GM20431 (cell line): Measurements from ENCODE around the gene TBL1Y.
"Not testable (repeated sequence)": the region's sequence is repeated elsewhere in the genome, so short reads cannot be mapped to it uniquely, and the experiment has no call there.

Source experiments
- in situ Hi-C: fragments of 300-500 bp; cut with MseI, MboI; formaldehyde crosslinking; loops from one replicate; pipeline ENCODE4 v1.15.0; 2020; ENCODE audit warnings: low sequenced_read_pairs; ENCODE audit not compliant: unreplicated experiment

TBL1Y gene

DNA sequence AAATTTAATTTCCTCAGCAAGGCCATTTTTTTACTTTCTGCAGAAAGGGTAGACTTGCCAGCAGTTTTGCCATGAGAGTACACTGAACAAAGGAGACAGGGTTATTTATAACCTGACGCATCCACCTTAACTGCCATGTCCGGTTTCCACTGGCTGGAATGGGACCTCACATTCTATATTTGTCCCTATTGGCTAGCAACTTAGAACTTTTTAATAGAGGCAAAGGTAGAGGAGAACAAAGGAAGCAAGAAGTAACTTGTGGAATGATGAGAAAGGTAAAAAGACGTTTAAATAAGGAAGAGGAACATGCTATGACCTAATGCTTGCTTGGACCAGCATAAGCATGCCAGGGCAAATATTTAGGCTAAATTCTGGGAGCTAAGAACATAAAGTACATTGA, 142.0 kb downstream of the TBL1Y start:
- in situ Hi-C loops, result not testable (repeated sequence)

DNA sequence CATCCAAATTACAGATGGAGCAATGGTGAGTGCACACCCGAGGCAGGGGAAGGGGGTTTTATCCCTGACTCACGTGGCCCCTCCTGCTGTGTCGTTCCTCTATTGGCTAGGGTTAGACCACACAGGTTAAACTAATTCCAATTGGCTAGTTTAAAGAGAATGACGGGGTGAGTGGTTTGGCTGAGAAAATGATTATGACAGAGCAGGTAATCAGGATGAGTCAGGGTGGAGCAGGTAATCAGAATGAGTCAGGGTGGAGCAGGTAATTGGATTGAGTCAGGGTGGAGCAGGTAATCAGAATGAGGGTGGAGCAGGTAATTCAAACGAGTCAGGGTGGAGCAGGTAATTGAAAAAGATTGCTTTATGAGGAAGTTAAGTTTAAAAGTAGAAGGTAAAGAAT, 146.4 kb downstream of the TBL1Y start:
- in situ Hi-C loops, result no loop called here

DNA sequence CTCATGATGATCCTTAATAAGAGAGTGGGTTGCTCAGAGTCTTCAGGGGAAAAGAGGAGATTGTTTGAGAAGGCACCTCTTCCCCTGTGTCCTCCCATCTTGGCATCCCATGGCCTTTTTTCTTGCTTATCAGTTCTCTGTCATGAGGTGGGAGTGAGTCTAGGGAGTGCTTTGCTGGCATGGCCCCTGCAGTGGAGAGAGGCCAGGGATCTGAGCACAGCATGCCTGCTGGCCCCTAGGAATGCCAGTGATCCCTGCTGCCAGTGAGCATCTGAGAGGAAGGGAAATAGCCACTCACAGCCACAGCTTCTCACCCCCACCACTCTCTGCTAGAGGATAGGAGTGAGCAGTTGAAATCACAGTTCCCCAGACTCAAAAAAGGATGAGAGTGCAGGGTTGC, 168.2 kb downstream of the TBL1Y start:
- in situ Hi-C loops, result loop anchor here (25.0 kb wide), 1 partner anchor 116 kb away; no protein-coding TSS in a partner anchor

DNA sequence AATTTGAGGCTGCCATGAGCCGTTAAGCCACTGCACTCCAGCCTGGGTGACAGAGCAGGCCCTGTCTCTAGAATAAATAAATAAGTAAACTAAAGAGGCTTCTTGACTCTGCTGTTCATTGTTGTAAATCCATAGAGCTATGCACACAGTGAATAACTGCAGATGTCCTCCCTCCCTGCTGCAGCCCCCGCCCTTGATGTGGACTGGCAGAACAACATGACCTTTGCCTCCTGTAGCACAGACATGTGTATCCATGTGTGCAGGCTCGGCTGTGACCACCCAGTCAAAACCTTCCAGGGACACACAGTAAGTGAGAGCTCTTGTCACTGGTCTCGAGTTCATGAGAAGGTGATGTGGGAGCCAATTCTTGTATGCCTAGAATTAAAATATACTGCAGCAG, 170.1 kb downstream of the TBL1Y start:
- in situ Hi-C loops, result loop anchor here (25.0 kb wide), 1 partner anchor 118 kb away; no protein-coding TSS in a partner anchor

DNA sequence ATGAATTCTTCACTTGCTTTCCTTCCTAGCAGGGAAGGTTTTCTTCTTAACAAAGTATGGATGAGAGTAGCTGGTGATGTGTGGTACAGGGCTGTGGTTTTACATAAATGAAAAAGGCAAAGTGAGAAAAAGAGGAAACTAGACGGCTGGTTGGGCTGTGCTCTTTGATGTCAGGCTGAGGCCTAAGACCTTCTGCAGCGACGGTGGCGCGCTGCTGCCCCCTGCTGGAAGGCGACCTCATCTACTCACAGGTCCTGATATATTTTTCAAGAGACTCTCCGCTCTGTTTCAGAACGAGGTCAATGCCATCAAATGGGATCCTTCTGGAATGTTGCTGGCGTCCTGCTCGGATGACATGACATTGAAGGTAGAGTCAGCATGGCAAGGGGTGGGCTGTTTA, 175.1 kb downstream of the TBL1Y start:
- in situ Hi-C loops, result loop anchor here (25.0 kb wide), 1 partner anchor 123 kb away; no protein-coding TSS in a partner anchor

DNA sequence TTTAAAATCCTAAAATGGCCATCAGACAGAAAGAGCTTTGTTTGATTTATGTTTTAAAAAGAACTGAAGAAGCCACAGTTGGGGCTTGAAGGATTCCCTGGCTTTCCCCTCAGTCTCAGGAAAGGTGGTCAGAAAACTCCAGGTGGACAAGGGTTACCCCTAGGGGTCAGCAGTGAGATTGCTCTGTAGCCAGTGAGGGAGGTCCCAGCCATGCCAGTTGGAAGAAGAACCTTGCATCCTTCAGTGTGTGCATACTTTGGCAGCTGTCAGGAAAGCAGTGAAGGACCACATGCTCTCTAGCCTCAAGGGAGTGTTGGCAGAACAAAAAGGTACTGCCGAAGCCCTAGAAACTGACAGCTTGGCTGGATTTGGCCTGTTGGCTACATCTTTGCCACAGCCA, 182.3 kb downstream of the TBL1Y start:
- in situ Hi-C loops, result loop anchor here (25.0 kb wide), 1 partner anchor 131 kb away; no protein-coding TSS in a partner anchor

DNA sequence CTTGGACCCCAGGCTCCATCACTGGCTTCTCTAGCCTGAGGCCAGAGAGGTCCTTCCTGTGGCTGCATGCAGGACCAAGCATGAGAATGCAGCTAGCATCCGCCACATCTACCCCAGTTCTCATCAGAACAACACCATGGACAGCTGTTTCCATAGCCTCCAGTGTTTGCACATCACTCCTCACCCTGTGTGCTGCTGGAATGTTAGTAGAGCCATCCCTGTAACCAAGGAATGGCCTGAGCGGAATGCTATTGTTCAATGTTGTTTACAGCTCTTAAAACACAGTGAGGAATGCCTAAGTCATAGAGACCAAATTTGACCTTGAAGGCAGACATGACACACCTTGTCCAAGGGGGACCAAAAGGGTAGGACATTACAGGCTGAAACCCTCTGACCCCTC, 183.9 kb downstream of the TBL1Y start:
- in situ Hi-C loops, result loop anchor here (25.0 kb wide), 1 partner anchor 132 kb away; no protein-coding TSS in a partner anchor

DNA sequence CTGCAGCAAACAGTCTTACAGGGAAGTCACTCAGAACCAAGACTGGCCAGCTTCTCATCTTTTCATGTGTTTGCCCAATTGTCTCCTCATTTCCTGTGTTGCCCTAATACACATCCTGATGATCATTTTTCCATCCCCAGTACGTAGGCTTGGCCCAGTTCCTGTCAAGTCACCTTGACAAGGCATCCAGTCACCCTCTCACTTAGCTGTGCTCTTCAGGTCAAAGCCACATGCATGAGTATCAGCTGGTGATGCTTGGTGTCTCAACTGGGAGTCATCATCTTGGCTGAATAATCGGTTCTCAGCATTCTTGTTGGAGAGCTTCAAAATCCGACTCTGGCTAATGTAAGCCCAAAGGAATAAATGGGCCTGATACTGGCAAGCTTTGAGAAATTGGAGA, 186.5 kb downstream of the TBL1Y start:
- in situ Hi-C loops, result loop anchor here (25.0 kb wide), 1 partner anchor 135 kb away; no protein-coding TSS in a partner anchor

DNA sequence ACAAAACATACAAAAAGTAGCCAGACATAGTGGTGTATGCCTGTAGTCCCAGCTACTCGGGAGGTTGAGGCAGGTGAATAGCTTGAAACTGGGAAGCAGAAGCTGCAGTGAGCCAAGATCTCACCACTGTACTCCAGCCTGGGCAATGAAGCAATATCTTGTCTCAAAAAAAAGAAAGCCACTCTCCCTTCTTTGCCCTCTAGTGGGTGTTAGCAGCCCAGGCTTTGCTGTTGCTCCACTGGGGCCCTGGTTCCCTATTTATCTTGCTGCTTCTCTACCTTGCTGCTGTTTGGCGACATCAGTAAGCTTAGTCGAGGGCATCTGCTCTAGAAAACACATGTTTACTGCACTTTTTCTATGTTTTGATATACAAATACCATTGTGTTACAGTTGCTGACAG, 189.2 kb downstream of the TBL1Y start:
- in situ Hi-C loops, result loop anchor here (25.0 kb wide), 1 partner anchor 137 kb away; no protein-coding TSS in a partner anchor

DNA sequence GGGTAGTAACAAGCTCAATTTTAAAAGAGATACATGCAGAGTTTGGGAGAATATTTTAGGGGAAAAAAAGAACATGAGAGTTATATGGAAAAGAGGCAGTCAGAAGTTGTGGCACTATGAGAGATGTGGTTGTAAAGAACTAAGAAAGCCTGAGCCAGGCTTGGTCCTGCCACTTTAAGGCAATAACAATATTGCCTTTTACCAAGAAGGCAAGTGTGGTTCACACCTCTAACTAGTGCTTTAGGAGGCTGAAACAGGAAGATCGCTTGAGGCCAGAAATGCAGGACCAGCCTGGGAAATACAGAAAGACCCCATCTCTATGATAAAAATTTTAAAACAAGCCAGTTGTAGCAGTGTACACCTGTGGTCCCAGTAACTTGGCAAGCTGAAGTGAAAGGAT, 192.2 kb downstream of the TBL1Y start:
- in situ Hi-C loops, result no loop called here

DNA sequence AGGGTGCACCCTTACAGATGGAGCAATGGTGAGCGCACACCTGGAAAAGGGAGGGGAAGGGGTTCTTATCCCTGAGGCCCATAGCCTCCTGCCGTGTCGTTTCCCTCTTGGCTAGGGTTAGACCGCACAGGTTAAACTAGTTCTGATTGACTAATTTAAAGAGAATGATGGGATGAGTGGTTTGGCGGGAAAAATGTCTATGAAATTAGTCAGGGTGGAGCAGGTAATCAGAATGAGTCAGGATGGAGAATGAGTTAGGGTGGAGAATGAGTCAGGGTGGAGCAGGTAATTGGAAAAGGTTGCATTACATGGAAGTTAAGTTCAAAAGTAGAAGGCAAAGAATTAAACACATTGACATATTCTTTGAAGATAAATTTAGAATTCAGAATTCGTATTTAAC, 196.7 kb downstream of the TBL1Y start:
- in situ Hi-C loops, result no loop called here

DNA sequence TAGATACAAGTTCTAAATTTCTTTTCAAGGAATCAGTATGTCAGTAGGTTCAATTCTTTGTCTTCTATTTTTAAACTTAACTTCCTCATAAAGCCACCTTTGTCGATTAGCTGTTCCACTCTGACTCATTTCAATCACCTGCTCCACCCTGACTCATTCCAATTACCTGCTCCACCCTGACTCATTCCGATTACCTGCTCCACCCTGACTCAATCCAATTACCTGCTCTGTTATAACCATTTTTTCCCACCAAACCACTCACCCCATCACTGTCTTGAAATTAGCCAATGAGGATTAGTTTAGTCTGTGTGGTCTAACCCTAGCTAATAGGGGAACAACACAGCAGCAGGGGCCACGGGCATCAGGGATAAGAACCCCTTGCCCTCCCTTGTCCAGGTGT, 199.6 kb downstream of the TBL1Y start:
- in situ Hi-C loops, result no loop called here

DNA sequence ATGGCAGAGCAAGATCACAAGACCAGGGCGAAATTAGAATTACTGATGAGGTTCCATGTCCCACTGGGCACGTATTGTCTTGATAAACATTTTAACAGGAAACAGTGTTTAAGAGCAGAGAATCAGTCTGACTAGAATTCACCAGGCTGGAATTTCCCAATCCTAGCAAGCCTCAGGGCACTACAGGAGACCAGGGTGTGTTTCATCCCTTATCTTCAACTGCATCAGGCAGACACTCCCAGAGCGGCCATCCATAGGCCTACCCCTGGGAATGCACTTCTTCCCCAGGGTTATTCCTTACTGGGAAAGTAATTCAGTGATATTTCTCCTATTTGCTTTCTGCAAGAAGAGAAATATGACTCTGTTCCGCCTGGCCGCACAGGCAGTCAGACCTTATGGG, 205.4 kb downstream of the TBL1Y start:
- in situ Hi-C loops, result no loop called here

DNA sequence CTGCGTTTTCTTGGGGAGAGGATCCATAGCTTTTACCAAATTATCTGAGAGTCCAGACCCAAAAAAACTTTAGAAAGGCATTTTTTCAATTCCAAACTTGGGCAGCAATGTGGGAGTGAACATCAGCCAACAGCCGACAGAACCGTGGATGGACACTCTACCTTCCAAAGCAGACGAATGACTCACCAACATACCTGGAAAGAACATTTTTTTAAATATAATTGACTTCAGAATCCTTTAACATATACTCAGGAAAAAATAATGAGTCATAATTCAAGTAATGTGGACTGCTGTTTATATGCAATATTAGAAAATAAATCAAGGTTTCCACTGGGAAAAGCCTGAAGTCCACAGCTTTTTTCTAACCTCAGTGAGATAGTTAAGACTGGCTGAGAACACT, 211.7 kb downstream of the TBL1Y start:
- in situ Hi-C loops, result no loop called here

DNA sequence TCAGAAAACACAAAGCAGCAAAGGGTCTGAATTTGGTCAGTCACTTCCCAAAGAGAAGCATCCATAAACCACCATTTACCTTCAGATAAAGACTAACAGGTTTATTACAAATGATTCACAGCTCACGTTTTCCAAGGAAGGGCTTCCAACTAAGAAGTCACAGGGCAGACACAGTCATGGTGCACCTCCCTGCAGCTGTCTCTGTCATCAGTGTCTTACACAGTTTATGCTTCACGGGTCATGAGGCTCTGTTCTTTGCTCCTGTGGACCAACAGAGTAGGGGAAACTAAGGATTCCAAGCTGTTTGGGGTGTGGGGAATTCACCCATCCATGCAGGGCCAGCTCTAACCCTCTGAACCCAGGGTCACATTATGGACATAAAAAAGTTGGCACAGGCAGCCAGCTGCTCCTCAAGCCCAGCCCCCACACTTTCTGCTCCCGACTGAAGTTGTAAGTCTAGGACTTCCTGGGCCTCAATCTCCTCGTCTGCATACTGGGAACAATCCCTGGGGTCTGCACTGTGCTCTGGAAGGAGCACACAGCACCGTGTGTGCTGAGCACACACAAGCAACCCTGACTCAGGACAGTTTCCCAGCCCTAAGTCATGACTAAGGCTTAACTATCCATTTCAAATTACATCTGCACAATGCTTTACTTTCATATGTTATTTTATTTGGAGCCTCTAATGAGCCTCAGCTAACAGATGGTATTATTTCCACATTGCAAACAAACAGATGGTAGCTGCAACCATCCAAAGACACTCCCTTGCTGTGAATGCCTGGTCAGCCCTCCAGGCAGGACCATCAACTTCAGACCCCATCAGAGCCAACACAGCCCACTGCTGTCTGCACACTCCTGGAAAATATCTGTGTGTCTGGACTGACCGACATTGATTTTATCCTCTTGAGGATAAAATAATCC, 214.9 kb downstream of the TBL1Y start:
- in situ Hi-C loops, result no loop called here

DNA sequence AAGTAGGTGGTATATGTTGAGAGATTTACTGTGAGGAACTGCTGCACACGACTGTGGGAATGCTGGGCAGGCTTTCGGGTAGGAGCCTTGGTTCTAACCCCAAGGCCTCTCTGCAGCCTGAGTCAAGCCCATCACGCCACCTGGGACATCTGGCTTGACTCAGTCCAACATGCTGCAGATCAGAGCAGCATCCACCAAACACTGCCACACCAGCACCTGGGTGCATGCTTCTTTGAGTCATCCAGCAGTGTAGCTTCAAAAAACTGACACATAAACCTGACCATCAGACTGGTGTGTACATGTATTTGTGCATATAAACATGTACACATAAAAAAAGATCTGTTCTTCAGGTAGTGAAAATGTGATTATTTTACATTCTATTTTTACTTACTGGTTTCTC, 217.7 kb downstream of the TBL1Y start:
- in situ Hi-C loops, result no loop called here
